GM18505 (cell line): ENCODE measurements around the gene PTPRN.

ENCODE experiments used
- ATAC-seq: cut with Tn5 transposase; IDR thresholded peaks from one replicate; pipeline ENCODE4 v1.9.1; 2021; ENCODE audit not compliant: unreplicated experiment
- POLR2A ChIP-seq: IDR thresholded peaks from 4 replicates; pipeline ENCODE4 v1.6.1; 2011; ENCODE audit warnings: borderline replicate concordance; ENCODE audit not compliant: insufficient read depth, insufficient read length; ENCODE audit errors: extremely low read depth

Gene PTPRN

DNA sequence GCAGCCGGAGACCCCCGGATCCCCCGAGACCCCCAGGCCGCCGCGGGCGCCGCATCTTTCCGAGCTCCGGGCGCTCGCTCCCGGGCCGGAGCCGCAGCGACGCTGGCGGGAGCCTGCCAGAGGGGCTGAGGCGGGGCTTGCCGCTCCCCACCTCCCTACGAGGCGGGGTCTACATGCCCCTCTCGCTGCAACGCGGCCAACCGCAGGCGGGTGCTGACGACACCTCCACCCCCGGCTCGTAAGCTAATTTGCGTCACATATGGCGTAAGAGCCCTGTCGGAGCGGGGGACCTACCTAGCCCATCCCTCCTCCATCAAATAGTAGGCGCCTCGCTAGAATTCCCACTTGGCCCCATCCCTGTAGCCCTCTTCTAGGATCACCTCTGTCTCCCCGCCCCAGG, at the start of gene PTPRN:
TSS of gene PTPRN (minus strand) at position 124 of the 400 bp plus-strand sequence. CDS start at position 55, 69 bp downstream.
- no peak for ATAC-seq
- no peak for TF ChIP-seq POLR2A

DNA sequence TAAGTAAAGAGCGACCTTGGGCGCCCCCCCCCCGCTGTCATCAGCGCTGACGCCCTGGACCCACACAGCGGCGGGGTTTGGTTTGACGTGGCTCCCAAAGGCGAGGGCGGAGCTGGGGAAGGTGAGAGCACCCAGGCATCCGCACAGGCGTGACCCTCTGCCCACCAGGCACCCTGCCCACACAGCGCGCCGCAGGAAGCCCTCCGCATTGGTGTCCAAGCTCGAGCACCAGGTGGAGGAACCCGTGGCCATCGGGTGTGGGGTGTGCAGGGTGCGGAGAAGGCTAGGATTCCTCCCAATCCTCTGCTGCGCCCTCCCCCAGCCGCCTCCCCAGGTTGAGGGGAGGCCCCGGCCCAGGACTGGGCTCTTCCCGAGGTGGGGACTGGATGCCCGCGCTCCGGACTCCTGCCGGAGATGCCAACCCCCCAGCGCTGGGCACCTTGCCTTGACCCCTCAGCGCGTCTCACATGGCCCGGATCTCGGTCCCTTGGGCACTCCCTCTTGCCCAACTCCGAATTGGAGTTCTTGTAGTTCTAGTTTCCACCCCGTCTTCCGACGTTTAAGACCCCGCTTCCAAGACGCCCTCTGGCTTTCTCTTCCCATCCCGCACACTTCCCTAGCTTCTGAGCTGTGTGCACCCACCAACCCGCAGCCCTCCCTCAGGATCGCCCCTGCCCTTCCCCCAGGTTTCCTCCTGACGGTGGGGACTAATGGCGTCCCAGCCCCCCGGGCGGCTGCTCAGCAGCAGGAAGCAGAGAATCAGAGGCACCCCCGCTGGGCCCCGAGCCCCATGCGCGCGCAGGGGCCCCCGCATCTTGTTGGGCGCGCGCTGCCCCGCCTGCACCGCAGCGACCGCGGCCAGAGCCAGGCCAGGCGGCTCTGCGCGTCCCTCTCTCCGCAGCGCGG, 49.2 kb upstream of the PTPRN start:
- no peak for ATAC-seq
- no peak for TF ChIP-seq POLR2A

GRCh38 chr2:219356834-219357233, 47.6 kb upstream of the PTPRN start:
- no peak for ATAC-seq
- no peak for TF ChIP-seq POLR2A

GRCh38 chr2:219354582-219354981, 45.4 kb upstream of the PTPRN start:
- ATAC-seq, result no peak

DNA sequence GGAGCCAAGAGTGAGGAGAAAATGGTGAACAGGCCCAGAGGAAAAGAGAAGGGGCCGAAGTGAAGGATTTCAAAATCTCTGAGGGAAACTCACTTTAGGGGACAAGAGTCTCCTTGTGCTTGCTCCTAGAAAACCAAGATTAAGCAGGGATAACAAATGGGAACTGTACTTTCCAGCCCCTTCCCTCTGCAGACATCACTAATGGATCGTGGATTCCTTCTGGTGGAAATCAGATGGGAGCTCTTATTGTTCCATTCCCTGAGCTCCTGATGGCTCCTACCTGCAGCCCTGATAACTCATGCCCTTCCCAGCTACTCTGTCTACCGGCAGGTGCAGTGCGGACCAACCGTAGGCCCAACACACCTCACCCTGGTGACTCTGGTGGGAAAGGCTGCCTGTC, 43.9 kb upstream of the PTPRN start:
- no peak for TF ChIP-seq POLR2A
- no peak for ATAC-seq

More at GRCh38 chr2:219354582-219354981, 45.4 kb upstream of the PTPRN start:
- TF ChIP-seq POLR2A, result no peak

- no peak for TF ChIP-seq POLR2A
Observed at GRCh38 chr2:219352448-219353023, 43.3 kb upstream of the PTPRN start.

DNA sequence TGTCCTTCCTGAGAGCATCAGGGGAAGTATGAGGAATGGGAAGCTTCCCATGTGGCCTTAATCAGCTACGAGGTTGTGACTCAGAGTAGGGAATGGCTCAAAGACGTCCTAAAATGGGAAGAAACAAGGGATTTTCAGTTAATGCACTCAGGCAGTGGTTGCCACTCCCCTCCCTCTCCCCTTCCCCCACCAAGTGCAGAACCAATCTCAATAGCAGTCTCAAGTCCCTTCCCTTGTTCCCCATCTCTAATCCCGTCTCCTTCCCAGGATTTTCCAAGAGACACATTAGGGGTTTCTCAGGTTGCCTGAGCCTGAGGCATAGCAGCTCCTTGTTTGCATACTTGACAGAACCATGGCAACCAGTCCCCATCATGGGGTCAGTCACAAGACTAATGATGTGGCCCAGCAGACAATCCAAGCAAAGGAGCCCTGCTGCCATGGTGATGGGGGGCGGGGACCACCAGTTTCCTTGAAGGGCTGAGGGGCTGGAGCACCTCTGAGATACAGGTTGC, 41.6 kb upstream of the PTPRN start:
- no peak for TF ChIP-seq POLR2A
- no peak for ATAC-seq

More at GRCh38 chr2:219352448-219353023, 43.3 kb upstream of the PTPRN start:
- ATAC-seq, result no peak

- ATAC-seq, result no peak
- TF ChIP-seq POLR2A, result no peak
Observed at GRCh38 chr2:219350215-219350614, 41.0 kb upstream of the PTPRN start.

DNA sequence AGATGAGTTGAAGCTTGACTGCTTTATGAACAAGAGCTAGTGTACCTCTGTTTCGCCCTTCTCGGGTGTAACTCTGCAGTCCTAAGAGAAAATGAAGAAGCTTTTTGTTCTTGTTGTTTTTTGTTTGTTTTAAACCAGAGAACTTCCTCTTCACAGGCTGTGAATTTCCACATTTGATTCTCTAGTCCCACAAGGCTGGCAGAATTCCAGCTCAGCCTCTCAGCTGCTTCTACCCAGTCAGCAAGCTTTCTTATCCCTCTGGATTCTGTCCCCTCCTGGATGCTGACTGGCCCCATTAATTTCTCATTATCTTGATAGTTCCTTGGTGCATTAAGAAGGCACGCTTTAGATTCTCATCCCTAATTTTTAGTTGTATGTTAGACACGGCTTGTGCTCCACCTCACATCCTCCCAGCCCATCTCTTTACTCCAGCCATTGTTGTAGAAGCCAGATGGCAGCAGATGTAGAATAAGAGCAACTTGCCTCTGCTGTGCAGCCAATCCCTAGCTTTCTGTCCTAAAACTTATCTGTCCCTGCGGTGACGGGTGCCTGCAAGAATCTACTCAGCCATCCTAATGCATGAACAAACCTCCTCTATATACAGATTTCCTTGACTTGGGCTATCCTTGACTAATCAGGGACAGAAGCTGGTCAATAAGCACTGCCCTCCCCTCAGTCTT, 35.7 kb upstream of the PTPRN start:
- no peak for TF ChIP-seq POLR2A
- ATAC-seq, result no peak

DNA sequence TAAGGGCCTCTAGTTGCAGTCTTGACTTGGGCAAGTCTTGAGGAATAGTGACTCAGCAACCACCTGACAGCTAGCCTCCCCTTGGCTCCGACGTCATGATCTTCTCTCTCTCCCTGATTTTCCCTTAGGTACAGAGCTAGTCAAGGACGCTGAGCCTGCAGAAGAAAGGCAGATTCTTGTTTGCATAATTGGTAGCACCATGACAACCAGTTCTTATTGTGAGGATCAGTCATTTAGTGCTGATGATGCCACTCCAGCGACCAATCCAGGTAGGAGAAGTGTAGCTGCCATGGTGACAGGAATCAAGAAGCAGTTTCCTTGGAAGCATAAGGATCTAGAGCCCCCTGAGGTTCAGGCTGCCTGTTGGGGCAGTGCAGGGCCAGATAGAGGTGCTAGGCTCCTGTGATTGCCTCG, 26.2 kb upstream of the PTPRN start:
- TF ChIP-seq POLR2A, result no peak
- no peak for ATAC-seq

- ATAC-seq, result no peak
- TF ChIP-seq POLR2A, result no peak
Observed at GRCh38 chr2:219334076-219334475, 24.9 kb upstream of the PTPRN start.

- no peak for TF ChIP-seq POLR2A
- no peak for ATAC-seq
Observed at GRCh38 chr2:219332542-219332941, 23.3 kb upstream of the PTPRN start, which contains the start of gene RESP18. Gene RESP18, minus strand, starts transcription at chr2:219332744.

DNA sequence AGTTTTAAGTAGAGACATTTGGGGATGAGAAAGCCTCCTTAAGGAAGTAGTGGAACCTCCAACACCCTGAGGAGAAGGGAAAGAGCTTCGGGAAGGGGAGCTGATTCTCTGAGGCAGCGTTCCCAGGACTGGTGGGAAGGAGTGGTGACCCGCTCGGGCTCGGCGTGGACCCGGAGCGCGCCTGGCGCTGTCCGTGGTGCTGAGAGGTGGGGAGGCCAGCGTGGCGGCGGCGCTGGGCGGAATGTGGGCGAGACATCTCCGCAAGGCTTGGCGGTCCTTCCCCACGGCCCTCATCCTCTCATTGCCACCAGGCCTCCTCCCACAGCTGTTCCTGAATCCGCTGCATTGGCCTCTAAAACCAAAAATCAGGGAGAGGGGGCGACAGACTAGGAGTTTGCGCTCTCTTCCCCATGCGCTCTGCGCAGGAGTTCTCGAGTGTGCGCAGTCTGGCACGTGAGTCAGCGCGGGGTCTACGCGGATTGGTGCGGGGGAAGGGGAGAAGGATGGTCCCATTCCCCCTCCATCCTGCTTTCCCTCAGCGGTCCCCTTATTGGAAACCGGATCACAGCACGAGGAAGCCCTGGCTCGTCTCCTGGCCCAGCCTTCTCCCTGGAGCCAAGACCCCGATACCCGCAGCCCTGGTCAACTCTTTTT, 22.5 kb upstream of the PTPRN start:
- TF ChIP-seq POLR2A, result no peak
- no peak for ATAC-seq
